ENCODE measurements around the gene NOTCH1. TPM values are rescaled to one million over a fixed set of nuclear protein-coding genes. Genes with fewer than 3 reads are reported as not detected.

The NOTCH1 gene
- polyA plus RNA-seq, 2 of the 4 experiments (the other 2 are of a cell fraction) = 0.88 to 5.7 TPM

- H3K9me3 ChIP-seq = no peaks in the 10 kb centered on the region
- ChIA-PET CTCF (interaction anchor here (1.6 kb wide), 1 partner anchor 118 kb away, joined by 6 read pairs; no protein-coding TSS in a partner anchor), POLR2A (no interaction called here)
- TF ChIP-seq CBX8 (IDR thresholded peaks at IDR 0.05) (no peak), RNF2 (IDR thresholded peaks at IDR 0.05; ENCODE audit: borderline replicate concordance, low read depth) (no peak), FOSB (CRISPR knock-in tag; IDR thresholded peaks at IDR 0.05) (no peak), MYC (IDR thresholded peaks at IDR 0.05; ENCODE audit: borderline replicate concordance, low read length) (no peak), JUNB (IDR thresholded peaks at IDR 0.05) (no peak), SMC3 (IDR thresholded peaks at IDR 0.05) (no peak), POLR2AphosphoS2 (conservative IDR thresholded peaks at IDR 0.05; ENCODE audit: low read length) (no peak), ZFP36 (IDR thresholded peaks at IDR 0.05; ENCODE audit: borderline replicate concordance, partially characterized antibody) (no peak), CHD4 (IDR thresholded peaks at IDR 0.05; ENCODE audit: borderline replicate concordance) (no peak), E2F6 (IDR thresholded peaks at IDR 0.05; ENCODE audit: borderline replicate concordance, low read depth) (no peak), BCL3 (IDR thresholded peaks at IDR 0.05) (no peak), CTCF (IDR thresholded peaks at IDR 0.05) (no peak), HOXB13 (CRISPR knock-in tag; IDR thresholded peaks at IDR 0.05; ENCODE audit: low read depth) (no peak)
- H3K27ac ChIP-seq = no peak overlapping the region
- H3K4me3 ChIP-seq = no peak overlapping the region
- peaks cover 5% of the 10 kb centered on the region; the same call in 1 of the 3 replicates for H3K4me1 ChIP-seq
- WGBS (ENCODE audit: missing lambda C conversion rate) = 93% methylated on average over 29 of the region's 30 CpGs
- no peak for FAIRE-seq
- ATAC-seq = no peak
- no peak for DNase-seq (ENCODE audit: low read depth in 1 of 2, low spot score in 1 of 2)
- no peak overlapping the region for H3K4me2 ChIP-seq
These were observed 39.4 kb downstream of the NOTCH1 start for GRCh38 chr9:136506425-136506824.

- TF ChIP-seq SREBF2 (IDR thresholded peaks at IDR 0.05) = no peak
- CTCF ChIA-PET = interaction anchor here (0.6 to 10.2 kb wide), 5 partner anchors 17 to 280 kb away, joined by 3 to 128 read pairs (median 6); no protein-coding TSS in a partner anchor
- H3K27ac ChIP-seq = no peak overlapping the region
- WGBS (ENCODE audit: missing lambda C conversion rate) = 94% methylated on average over 41 of the region's 51 CpGs
- FAIRE-seq = no peak
- POLR2A ChIA-PET = no interaction called here
- no peak overlapping the region for H3K4me2 ChIP-seq
- H3K9me3 ChIP-seq = no peaks in the 10 kb centered on the region
- DNase-seq (ENCODE audit: low read depth in 1 of 2, low spot score in 1 of 2) = no peak
- no peak for ATAC-seq
- no peak overlapping the region for H3K4me3 ChIP-seq
- H3K4me1 ChIP-seq = peaks cover 5% of the 10 kb centered on the region; the same call in 1 of the 3 replicates
These were observed 40.1 kb downstream of the NOTCH1 start for GRCh38 chr9:136505406-136506403.

- CTCF ChIA-PET = interaction anchor here (1.3 to 10.2 kb wide), 6 partner anchors 15 to 168 kb away, joined by 3 to 128 read pairs (median 4); no protein-coding TSS in a partner anchor
- Histone ChIP-seq H3K27ac (no peak overlapping the region), H3K9me3 (no peaks in the 10 kb centered on the region), H3K4me2 (no peak overlapping the region), H3K4me1 (peaks cover 5% of the 10 kb centered on the region; the same call in 1 of the 3 replicates), H3K4me3 (no peak overlapping the region)
- no peak for DNase-seq (ENCODE audit: low read depth in 1 of 2, low spot score in 1 of 2)
- POLR2A ChIA-PET = no interaction called here
- ATAC-seq = no peak
- WGBS (ENCODE audit: missing lambda C conversion rate) = 95% methylated on average over 45 of the region's 68 CpGs
- no peak for FAIRE-seq
- TF ChIP-seq HMGXB4 (CRISPR knock-in tag; IDR thresholded peaks at IDR 0.05; ENCODE audit: borderline replicate concordance) (no peak), MYC (IDR thresholded peaks at IDR 0.05; ENCODE audit: borderline replicate concordance, low read length) (no peak), HDAC2 (IDR thresholded peaks at IDR 0.05) (no peak), HES2 (IDR thresholded peaks at IDR 0.05) (no peak), RARB (CRISPR knock-in tag; IDR thresholded peaks at IDR 0.05) (no peak), KDM1A (IDR thresholded peaks at IDR 0.05; ENCODE audit: low read depth) (no peak), PBX3 (IDR thresholded peaks at IDR 0.05) (no peak)
These were observed 41.1 kb downstream of the NOTCH1 start for GRCh38 chr9:136504512-136505348.
